ENCODE measurements around the gene ZFPM1. TPM values are rescaled to one million over a fixed set of nuclear protein-coding genes. Genes with fewer than 3 reads are reported as not detected.

The ZFPM1 gene
- polyA plus RNA-seq, 1 experiment, result 0.20 TPM

GRCh38 chr16:88524274-88524972, 71.3 kb downstream of the ZFPM1 start:
- TF ChIP-seq CTCF (IDR thresholded peaks at IDR 0.05; ENCODE audit: low read depth, low read length), result no peak
- Histone ChIP-seq H3K27ac (ENCODE audit: low read depth, low read length) (no peak overlapping the region), H3K9me3 (ENCODE audit: control insufficient read depth, insufficient read depth, low read length) (no peaks in the 10 kb centered on the region; the same call in 1 of the 2 replicates), H3K4me3 (ENCODE audit: low read depth, low read length) (no peak overlapping the region), H3K27me3 (ENCODE audit: control insufficient read depth, insufficient read depth, low read length) (no peaks in the 10 kb centered on the region)
- ChIA-PET CTCF (no interaction called here), POLR2A (interaction anchor here (0.6 kb wide), 1 partner anchor 629 kb away, joined by 3 read pairs; no protein-coding TSS in a partner anchor)
- DNase-seq (ENCODE audit: low read depth, low spot score), result no peak

- no peak for DNase-seq (ENCODE audit: low read depth, low spot score)
- POLR2A ChIA-PET, result interaction anchor here (0.6 kb wide), 1 partner anchor 629 kb away, joined by 3 read pairs; no protein-coding TSS in a partner anchor
- CTCF ChIA-PET, result interaction anchor here (0.6 to 1.1 kb wide), 2 partner anchors 74 to 519 kb away, joined by 3 to 4 read pairs; no protein-coding TSS in a partner anchor
- no peak overlapping the region for H3K27ac ChIP-seq (ENCODE audit: low read depth, low read length)
- H3K9me3 ChIP-seq (ENCODE audit: control insufficient read depth, insufficient read depth, low read length), result no peaks in the 10 kb centered on the region; the same call in 1 of the 2 replicates
- H3K27me3 ChIP-seq (ENCODE audit: control insufficient read depth, insufficient read depth, low read length), result no peaks in the 10 kb centered on the region
- no peak overlapping the region for H3K4me3 ChIP-seq (ENCODE audit: low read depth, low read length)
- no peak for TF ChIP-seq CTCF (IDR thresholded peaks at IDR 0.05; ENCODE audit: low read depth, low read length)
Measured at GRCh38 chr16:88524973-88525662, 72.0 kb downstream of the ZFPM1 start.

- ChIA-PET CTCF (interaction anchor here (0.6 to 1.1 kb wide), 2 partner anchors 74 to 519 kb away, joined by 3 to 4 read pairs; no protein-coding TSS in a partner anchor), POLR2A (no interaction called here)
- no peaks in the 10 kb centered on the region; the same call in 1 of the 2 replicates for H3K9me3 ChIP-seq (ENCODE audit: control insufficient read depth, insufficient read depth, low read length)
- H3K27ac ChIP-seq (ENCODE audit: low read depth, low read length), result no peak overlapping the region
- H3K27me3 ChIP-seq (ENCODE audit: control insufficient read depth, insufficient read depth, low read length), result no peaks in the 10 kb centered on the region
- no peak for DNase-seq (ENCODE audit: low read depth, low spot score)
- TF ChIP-seq CTCF (IDR thresholded peaks at IDR 0.05; ENCODE audit: low read depth, low read length), result no peak
- H3K4me3 ChIP-seq (ENCODE audit: low read depth, low read length), result no peak overlapping the region
Measured at GRCh38 chr16:88525663-88525990, 72.5 kb downstream of the ZFPM1 start.

GRCh38 chr16:88526008-88526905, 73.2 kb downstream of the ZFPM1 start:
- Histone ChIP-seq H3K4me3 (ENCODE audit: low read depth, low read length) (no peak overlapping the region), H3K9me3 (ENCODE audit: control insufficient read depth, insufficient read depth, low read length) (no peaks in the 10 kb centered on the region; the same call in 1 of the 2 replicates), H3K27me3 (ENCODE audit: control insufficient read depth, insufficient read depth, low read length) (no peaks in the 10 kb centered on the region), H3K27ac (ENCODE audit: low read depth, low read length) (no peak overlapping the region)
- ChIA-PET CTCF (interaction anchor here (0.6 to 1.1 kb wide), 2 partner anchors 75 to 520 kb away, joined by 3 to 4 read pairs; no protein-coding TSS in a partner anchor), POLR2A (no interaction called here)
- no peak for TF ChIP-seq CTCF (IDR thresholded peaks at IDR 0.05; ENCODE audit: low read depth, low read length)
- no peak for DNase-seq (ENCODE audit: low read depth, low spot score)

Data from AG04450 (cell line).